GM19397 (cell line): ENCODE results near the gene ZDBF2.
"Not testable (repeated sequence)": the region's sequence is repeated elsewhere in the genome, so short reads cannot be mapped to it uniquely, and the experiment has no call there.

Source experiments
- ATAC-seq: cut with Tn5 transposase; IDR thresholded peaks from one replicate; pipeline ENCODE4 v1.9.1; 2021; ENCODE audit warnings: mild to moderate bottlenecking, moderate library complexity; ENCODE audit not compliant: unreplicated experiment

ZDBF2 gene

GRCh38 chr2:206258615-206259014 lies 15.8 kb upstream of the ZDBF2 start:
- not testable (repeated sequence) for ATAC-seq

- ATAC-seq = no peak
Measured at GRCh38 chr2:206259376-206260187, 14.9 kb upstream of the ZDBF2 start.

- ATAC-seq = peak; percentile 67
Measured at GRCh38 chr2:206260188-206261012, 14.1 kb upstream of the ZDBF2 start.

- no peak for ATAC-seq
Measured at GRCh38 chr2:206263959-206264603, 10.4 kb upstream of the ZDBF2 start.

GRCh38 chr2:206266130-206267125 lies 8.0 kb upstream of the ZDBF2 start:
- ATAC-seq = no peak

- no peak for ATAC-seq
Measured at GRCh38 chr2:206267567-206267966, 6.9 kb upstream of the ZDBF2 start.

GRCh38 chr2:206271065-206271464 lies 3.4 kb upstream of the ZDBF2 start:
- no peak for ATAC-seq

- ATAC-seq = no peak
Measured at GRCh38 chr2:206273905-206274304, 558 bp upstream of the ZDBF2 start.

GRCh38 chr2:206275312-206276055 lies 1.0 kb downstream of the ZDBF2 start:
- ATAC-seq = peak; percentile 30

GRCh38 chr2:206276169-206276942 lies 1.9 kb downstream of the ZDBF2 start:
- no peak for ATAC-seq

GRCh38 chr2:206277503-206277902 lies 3.0 kb downstream of the ZDBF2 start:
- no peak for ATAC-seq

GRCh38 chr2:206282746-206283145 lies 8.3 kb downstream of the ZDBF2 start:
- ATAC-seq = no peak

- no peak for ATAC-seq
Measured at GRCh38 chr2:206287197-206287596, 12.7 kb downstream of the ZDBF2 start.

- no peak for ATAC-seq
Measured at GRCh38 chr2:206289391-206289790, 14.9 kb downstream of the ZDBF2 start.

GRCh38 chr2:206296128-206296527 lies 21.7 kb downstream of the ZDBF2 start:
- no peak for ATAC-seq

GRCh38 chr2:206299608-206300007 lies 25.1 kb downstream of the ZDBF2 start:
- not testable (repeated sequence) for ATAC-seq

- ATAC-seq = no peak
Measured at GRCh38 chr2:206305523-206306245, 31.2 kb downstream of the ZDBF2 start.

GRCh38 chr2:206311026-206311425 lies 36.6 kb downstream of the ZDBF2 start:
- ATAC-seq = no peak
